Sigmoid colon (tissue), 7 donors: Measurements from ENCODE around the gene SCO2. TPM values are rescaled to one million over a fixed set of nuclear protein-coding genes. Genes with fewer than 3 reads are reported as not detected.

ENCODE experiments used
- DNase-seq: peaks from one replicate; pipeline ENCODE4 v3.0.0-alpha.2; 2019
- H3K27ac ChIP-seq, 4 donors: fragments of 200-600 bp; sonication (generic); one replicate each; pipeline ENCODE4 v1.5.1; 2016 to 2019; ENCODE audit warnings: mild to moderate bottlenecking in 1 of 4
- H3K27me3 ChIP-seq, 3 donors: fragments of 200-600 bp; sonication (generic); one replicate each; pipeline ENCODE4 v1.5.1; 2019; ENCODE audit warnings: mild to moderate bottlenecking in 1 of 3
- H3K36me3 ChIP-seq, 4 donors: fragments of 200-600 bp; sonication (generic); one replicate each; pipeline ENCODE4 v1.5.1; 2016 to 2019
- H3K4me1 ChIP-seq, 4 donors: fragments of 200-600 bp; sonication (generic); one replicate each; pipeline ENCODE4 v1.5.1; 2017 to 2019
- H3K4me3 ChIP-seq, 4 donors: fragments of 200-600 bp; sonication (generic); one replicate each; pipeline ENCODE4 v1.5.1; 2017 to 2019; ENCODE audit warnings: mild to moderate bottlenecking in 2 of 4, moderate library complexity in 1 of 4
- H3K9me3 ChIP-seq, 4 donors: fragments of 200-600 bp in 3 of 4; sonication (generic) in 3 of 4; one replicate each; pipeline versions ENCODE4 v1.5.1 to v1.6.1; 2013 to 2019
- EP300 ChIP-seq, 4 donors: sonication (generic); formaldehyde crosslinking; IDR thresholded peaks; one replicate each; pipeline ENCODE4 v1.6.1; 2017; ENCODE audit warnings: antibody characterized with exemption in 4 of 4
- POLR2A ChIP-seq, 2 donors: fragments of 450-650 bp; IDR thresholded peaks; one replicate each; pipeline ENCODE4 v1.6.1; 2016; ENCODE audit warnings: antibody characterized with exemption in 2 of 2, mild to moderate bottlenecking in 2 of 2, moderate library complexity in 2 of 2
- POLR2AphosphoS5 ChIP-seq, 4 donors: sonication (generic); formaldehyde crosslinking; IDR thresholded peaks; one replicate each; pipeline ENCODE4 v1.6.1; 2017; ENCODE audit warnings: antibody characterized with exemption in 4 of 4
- WGBS, 2 donors: extraction: QIAGEN DNeasy Blood & Tissue Kit; methylation state at CpG; one replicate each; pipeline ENCODE4 v1.1.7; 2013; 5-methylcytosine and 5-hydroxymethylcytosine counted together
- intact Hi-C: fragments of 100-400 bp; cut with DNase I; formaldehyde crosslinking; loops from one replicate; pipeline ENCODE4 v1.15.1; 2023
- polyA plus RNA-seq, 3 donors: library from polyadenylated mRNA; stranded (reverse); fragments of 200-250 nt; gene quantifications; one replicate each; pipeline ENCODE4 v1.2.3, GENCODE V29; 2013
- total RNA-seq, 4 donors: library from RNA; depleted of rRNA; stranded (reverse); fragments of >200 nt; gene quantifications; one replicate each; pipeline ENCODE4 v1.1.0, GENCODE V29; 2016
- TF ChIP-seq, protein P1 (sequence below), 4 experiments: fragments of 450-650 bp in 3 of 4; fragments of 200-600 bp in 1 of 4; IDR thresholded peaks; one replicate each; pipeline ENCODE4 v1.5.1; 2016 to 2019; ENCODE audit warnings: antibody characterized with exemption in 4 of 4, mild to moderate bottlenecking in 3 of 4, moderate library complexity in 2 of 4
- donor health status: healthy with polysubstance abuse.
- donor health status: Bipolar disorder and iron deficiency.
- donor health status: healthy.

Gene SCO2, protein sequence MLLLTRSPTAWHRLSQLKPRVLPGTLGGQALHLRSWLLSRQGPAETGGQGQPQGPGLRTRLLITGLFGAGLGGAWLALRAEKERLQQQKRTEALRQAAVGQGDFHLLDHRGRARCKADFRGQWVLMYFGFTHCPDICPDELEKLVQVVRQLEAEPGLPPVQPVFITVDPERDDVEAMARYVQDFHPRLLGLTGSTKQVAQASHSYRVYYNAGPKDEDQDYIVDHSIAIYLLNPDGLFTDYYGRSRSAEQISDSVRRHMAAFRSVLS
- total RNA-seq (1 to 10 TPM in 3 of 4 donors, not detected in 1; 1.3 to 1.8 (median 1.4) TPM), polyA plus RNA-seq (1 to 10 TPM; 3.9 to 5.4 (median 5.1) TPM)

DNA sequence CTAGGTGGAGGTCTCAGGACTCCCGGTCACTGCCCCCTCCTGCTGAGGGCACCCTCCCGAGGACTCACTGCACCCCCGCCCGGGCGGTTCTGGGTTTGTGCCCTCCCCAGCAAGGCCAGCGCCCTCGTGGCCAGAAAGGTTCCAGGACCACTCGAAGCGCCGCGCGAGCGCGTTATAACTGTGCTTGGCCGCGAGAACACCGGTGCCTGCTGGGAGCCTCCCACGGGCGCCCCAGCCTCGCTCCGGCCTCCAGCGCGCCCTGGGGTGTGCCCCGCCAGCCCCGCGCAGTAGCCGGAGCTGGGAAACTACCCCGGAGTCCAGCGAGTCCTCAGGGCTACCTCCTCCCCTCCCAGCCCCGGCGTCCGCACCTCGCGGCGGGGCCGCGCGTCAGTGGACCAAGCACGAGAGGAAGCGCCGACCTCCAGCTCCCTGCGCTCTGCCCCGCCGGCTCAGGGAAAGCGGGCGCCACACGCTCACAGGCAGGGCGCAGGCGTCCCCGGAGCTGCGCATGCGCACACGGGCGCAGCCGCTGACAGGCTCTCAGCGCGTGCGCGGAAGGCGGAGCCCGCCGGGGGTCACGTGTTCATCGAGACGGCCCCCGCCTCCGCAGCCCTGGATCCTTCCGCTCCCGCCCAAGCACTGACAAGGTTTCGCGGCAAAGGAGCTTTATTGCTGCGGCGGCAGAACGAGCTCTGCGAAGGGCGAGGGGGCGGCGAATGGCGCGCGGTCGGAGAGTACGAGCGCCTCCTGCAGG is at the start of gene SCO2:
SCO2 (minus strand) TSS at position 495 of the 754 bp plus-strand sequence. CDS start 1,187 bp downstream, outside the sequence.
- H3K4me1 ChIP-seq, result peaks cover 0 to 56% (median 36%) of the 10 kb centered on the region in 4 donors
- peaks cover 21 to 39% (median 29%) of the 10 kb centered on the region in 4 donors for H3K36me3 ChIP-seq
- TF ChIP-seq, protein P1, sequence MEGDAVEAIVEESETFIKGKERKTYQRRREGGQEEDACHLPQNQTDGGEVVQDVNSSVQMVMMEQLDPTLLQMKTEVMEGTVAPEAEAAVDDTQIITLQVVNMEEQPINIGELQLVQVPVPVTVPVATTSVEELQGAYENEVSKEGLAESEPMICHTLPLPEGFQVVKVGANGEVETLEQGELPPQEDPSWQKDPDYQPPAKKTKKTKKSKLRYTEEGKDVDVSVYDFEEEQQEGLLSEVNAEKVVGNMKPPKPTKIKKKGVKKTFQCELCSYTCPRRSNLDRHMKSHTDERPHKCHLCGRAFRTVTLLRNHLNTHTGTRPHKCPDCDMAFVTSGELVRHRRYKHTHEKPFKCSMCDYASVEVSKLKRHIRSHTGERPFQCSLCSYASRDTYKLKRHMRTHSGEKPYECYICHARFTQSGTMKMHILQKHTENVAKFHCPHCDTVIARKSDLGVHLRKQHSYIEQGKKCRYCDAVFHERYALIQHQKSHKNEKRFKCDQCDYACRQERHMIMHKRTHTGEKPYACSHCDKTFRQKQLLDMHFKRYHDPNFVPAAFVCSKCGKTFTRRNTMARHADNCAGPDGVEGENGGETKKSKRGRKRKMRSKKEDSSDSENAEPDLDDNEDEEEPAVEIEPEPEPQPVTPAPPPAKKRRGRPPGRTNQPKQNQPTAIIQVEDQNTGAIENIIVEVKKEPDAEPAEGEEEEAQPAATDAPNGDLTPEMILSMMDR (IDR thresholded peaks at IDR 0.05), result peak in 2 of 4 experiments; percentile 26 to 35
- TF ChIP-seq POLR2AphosphoS5 (IDR thresholded peaks at IDR 0.05) (peak; percentile 78 to 92 (median 88)), POLR2A (IDR thresholded peaks at IDR 0.05) (peak; percentile 26 to 71), EP300 (IDR thresholded peaks at IDR 0.05) (no peak)
- 0% methylated on average over 84 of the region's 84 CpGs for WGBS, 2 donors
- H3K27me3 ChIP-seq, result peaks cover 8 to 16% (median 13%) of the 10 kb centered on the region in 3 donors
- H3K4me3 ChIP-seq, result peak within 1 kb of the TSS; percentile 48 to 81 (median 74)
- DNase-seq, result peak; percentile 98
- H3K27ac ChIP-seq, result peak within 1 kb of the TSS; percentile 92 to 94 (median 94)
- H3K9me3 ChIP-seq, result no peaks in the 10 kb centered on the region
- intact Hi-C loops, result loop anchor here (1.0 to 5.0 kb wide), 6 partner anchors 16 to 278 kb away; partner anchors contain the start of genes ARSA, CHKB, NCAPH2 and SYCE3

DNA sequence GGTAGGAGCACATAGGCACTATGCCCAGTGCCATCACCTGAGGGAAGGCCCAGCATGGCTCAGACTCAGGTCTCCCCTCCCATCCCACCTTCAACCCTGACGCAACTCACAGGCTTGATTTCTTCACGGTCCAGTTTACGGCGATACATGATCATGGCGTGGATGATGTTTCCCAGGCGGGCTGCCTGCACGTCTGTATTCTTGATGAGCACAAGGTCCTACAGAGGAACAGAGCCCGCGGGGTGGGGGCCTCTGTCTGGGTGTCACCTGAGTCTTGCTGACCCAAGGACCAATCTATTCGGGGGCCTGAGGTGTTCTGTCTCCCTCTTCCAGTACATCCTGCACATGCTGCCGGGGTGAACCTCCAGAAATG is 49.0 kb upstream of the SCO2 start:
- H3K36me3 ChIP-seq, result peaks cover 0 to 24% (median 0%) of the 10 kb centered on the region in 4 donors
- 94 to 96% methylated on average over 11 of the region's 11 CpGs for WGBS, 2 donors
- H3K27me3 ChIP-seq, result peaks cover 11 to 25% (median 18%) of the 10 kb centered on the region in 3 donors
- H3K27ac ChIP-seq, result no peak overlapping the region
- DNase-seq, result no peak
- no peak overlapping the region for H3K4me3 ChIP-seq
- peaks cover 0 to 17% (median 13%) of the 10 kb centered on the region in 4 donors for H3K4me1 ChIP-seq
- H3K9me3 ChIP-seq, result no peaks in the 10 kb centered on the region
- intact Hi-C loops, result no loop called here
- TF ChIP-seq POLR2AphosphoS5 (IDR thresholded peaks at IDR 0.05), result no peak
- TF ChIP-seq, protein P1 (IDR thresholded peaks at IDR 0.05), result no peak
- TF ChIP-seq POLR2A (IDR thresholded peaks at IDR 0.05), result no peak
- no peak for TF ChIP-seq EP300 (IDR thresholded peaks at IDR 0.05)

DNA sequence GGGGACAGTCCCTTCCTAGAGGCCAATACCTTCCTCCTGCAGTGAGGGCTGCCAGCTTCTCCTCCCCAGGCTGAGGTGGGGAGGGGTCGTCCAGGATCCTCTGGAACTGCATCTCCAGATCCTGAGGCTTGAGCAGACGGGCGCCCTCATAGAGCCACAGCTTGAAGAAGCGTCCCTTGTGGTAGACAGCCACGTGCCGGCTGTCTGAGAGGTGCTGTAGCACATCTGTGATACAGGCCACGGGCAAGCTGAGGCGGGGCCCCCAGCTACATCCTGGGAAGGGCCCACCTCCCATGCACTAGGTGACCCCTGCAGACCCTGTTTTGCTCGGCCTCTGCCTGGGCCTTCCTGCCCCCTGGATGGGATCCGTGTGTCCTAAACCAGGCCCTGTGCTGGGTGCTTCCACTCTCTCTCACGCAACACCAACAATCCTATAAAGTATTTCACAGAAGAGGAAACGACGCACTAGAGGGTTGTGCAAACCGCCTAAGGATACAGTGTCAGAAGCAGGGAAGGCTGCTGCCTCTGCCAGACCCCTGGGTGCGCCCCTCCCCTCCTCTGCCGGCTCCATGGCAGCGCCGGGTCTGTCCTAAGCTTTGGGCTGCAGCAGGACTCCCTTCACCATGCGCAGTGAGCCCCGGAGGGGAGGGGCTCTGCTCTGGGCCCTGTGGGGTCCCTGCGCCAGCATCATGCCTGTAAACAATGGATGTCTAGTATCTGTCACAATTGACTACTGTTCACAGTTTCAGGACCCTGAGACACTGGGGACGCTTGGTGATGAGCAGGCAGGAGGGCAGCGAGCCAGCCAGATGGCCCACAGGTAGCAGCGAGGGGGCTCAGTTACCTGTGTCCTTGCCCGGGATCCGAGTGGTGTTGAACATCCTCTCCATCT is 48.3 kb upstream of the SCO2 start:
- no peaks in the 10 kb centered on the region for H3K9me3 ChIP-seq
- no peak for DNase-seq
- peaks cover 10 to 23% (median 17%) of the 10 kb centered on the region in 3 donors for H3K27me3 ChIP-seq
- no peak overlapping the region for H3K27ac ChIP-seq
- intact Hi-C loops, result no loop called here
- peaks cover 0 to 29% (median 0%) of the 10 kb centered on the region in 4 donors for H3K36me3 ChIP-seq
- H3K4me1 ChIP-seq, result peaks cover 0 to 12% (median 10%) of the 10 kb centered on the region in 4 donors
- 91 to 93% methylated on average over 26 of the region's 26 CpGs for WGBS, 2 donors
- H3K4me3 ChIP-seq, result no peak overlapping the region
- no peak for TF ChIP-seq POLR2AphosphoS5 (IDR thresholded peaks at IDR 0.05)
- TF ChIP-seq, protein P1 (IDR thresholded peaks at IDR 0.05), result no peak
- no peak for TF ChIP-seq EP300 (IDR thresholded peaks at IDR 0.05)
- TF ChIP-seq POLR2A (IDR thresholded peaks at IDR 0.05), result no peak

DNA sequence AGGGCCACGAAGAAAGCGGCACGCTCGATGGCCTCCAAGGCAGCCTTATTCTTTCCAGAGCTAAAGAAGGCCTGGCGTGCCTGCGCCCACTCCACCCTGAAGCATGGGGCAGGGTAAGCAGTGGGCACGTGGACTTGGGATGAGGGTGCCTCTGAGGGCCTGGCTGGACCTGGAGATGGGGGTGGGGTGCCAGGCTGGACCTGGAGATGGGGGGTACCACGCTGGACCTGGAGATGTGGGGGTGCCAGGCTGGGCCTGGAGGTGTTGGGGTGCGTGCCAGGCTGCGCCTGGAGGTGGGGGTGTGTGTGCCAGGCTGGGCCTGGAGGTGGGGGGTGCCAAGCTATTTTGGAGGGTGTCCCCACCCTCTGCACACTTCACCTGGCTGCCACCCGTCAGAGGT is 47.6 kb upstream of the SCO2 start:
- peaks cover 0 to 29% (median 0%) of the 10 kb centered on the region in 4 donors for H3K36me3 ChIP-seq
- no peak overlapping the region for H3K4me3 ChIP-seq
- WGBS, 2 donors, result 94 to 97% methylated on average over 11 of the region's 11 CpGs
- H3K27me3 ChIP-seq, result peaks cover 4 to 15% (median 10%) of the 10 kb centered on the region in 3 donors
- H3K4me1 ChIP-seq, result peaks cover 0 to 4% (median 2%) of the 10 kb centered on the region in 4 donors
- no peak overlapping the region for H3K27ac ChIP-seq
- TF ChIP-seq, protein P1 (IDR thresholded peaks at IDR 0.05), result no peak
- TF ChIP-seq POLR2A (IDR thresholded peaks at IDR 0.05), result no peak
- TF ChIP-seq POLR2AphosphoS5 (IDR thresholded peaks at IDR 0.05), result no peak
- TF ChIP-seq EP300 (IDR thresholded peaks at IDR 0.05), result no peak
- no peaks in the 10 kb centered on the region for H3K9me3 ChIP-seq
- no peak for DNase-seq
- intact Hi-C loops, result no loop called here
